ENCODE results near the gene HACD2. TPM values are rescaled to one million over a fixed set of nuclear protein-coding genes. Genes with fewer than 3 reads are reported as not detected.

HACD2 gene
- total RNA-seq, 5 donors from 2014 or later (not counting 1 experiment from before 2014, with no cell fraction given), result 18.2 to 23.2 (median 20.7) TPM

GRCh38 chr3:123583561-123583960 lies 1.3 kb downstream of the HACD2 start:
- Histone ChIP-seq H3K4me1 (ENCODE audit: control insufficient read depth in 1 of 2, extremely low read depth in 1 of 2, insufficient read depth in 2 of 2, low read length in 2 of 2) (peaks cover 10 to 15% of the 10 kb centered on the region in 2 experiments), H3K9me3 (no peaks in the 10 kb centered on the region), H3K36me3 (ENCODE audit: control insufficient read depth in 2 of 2, extremely low read depth in 1 of 2, insufficient read depth in 1 of 2, low read length in 1 of 2) (peaks cover 0 to 19% of the 10 kb centered on the region in 2 donors), H3K27ac (ENCODE audit: low read length) (no peak overlapping the region), H3K27me3 (replicated peaks in 1 of 2; ENCODE audit: control insufficient read depth in 2 of 2, extremely low read depth in 1 of 2, insufficient read depth in 2 of 2, low read length in 1 of 2) (no peaks in the 10 kb centered on the region), H3K4me3 (ENCODE audit: control insufficient read depth in 1 of 2, extremely low read depth in 1 of 2, low read length in 1 of 2) (no peak overlapping the region)
- ChIA-PET CTCF (interaction anchor here (1.0 to 1.8 kb wide), 4 partner anchors 11 to 1177 kb away, joined by 3 to 4 read pairs (median 4); no protein-coding TSS in a partner anchor), POLR2A (interaction anchor here in 1 of 2 donors (0.7 kb wide), 1 partner anchor 8 kb away, joined by 3 read pairs; no protein-coding TSS in a partner anchor)
- no peak for DNase-seq
- ATAC-seq (replicated peaks in 1 of 4), result no peak
- no peaks in the 10 kb centered on the region for H3K9me3 Mint-ChIP-seq
- no peak overlapping the region for H3K4me3 Mint-ChIP-seq
- H3K27me3 Mint-ChIP-seq, result no peaks in the 10 kb centered on the region
- H3K36me3 Mint-ChIP-seq, result peaks cover 28% of the 10 kb centered on the region
- H3K27ac Mint-ChIP-seq, result peak overlapping the region in 1 of 2 donors; percentile 56
- no CpG with 5 or more reads among the region's 3 CpGs for WGBS (ENCODE audit: insufficient coverage)
- H3K4me1 Mint-ChIP-seq, result peaks cover 26 to 31% (median 30%) of the 10 kb centered on the region in 3 donors

GRCh38 chr3:123582315-123582714 lies 2.5 kb downstream of the HACD2 start:
- DNase-seq (no peak), ATAC-seq (replicated peaks in 1 of 4) (no peak)
- ChIA-PET POLR2A (interaction anchor here in 1 of 2 donors (0.5 kb wide), 1 partner anchor 379 kb away, joined by 7 read pairs; no protein-coding TSS in a partner anchor), CTCF (interaction anchor here in 1 of 2 donors (1.1 to 1.8 kb wide), 2 partner anchors 10 to 24 kb away, joined by 4 read pairs; no protein-coding TSS in a partner anchor)
- H3K4me1 ChIP-seq (ENCODE audit: control insufficient read depth in 1 of 2, extremely low read depth in 1 of 2, insufficient read depth in 2 of 2, low read length in 2 of 2), result peaks cover 10 to 15% of the 10 kb centered on the region in 2 experiments
- H3K36me3 ChIP-seq (ENCODE audit: control insufficient read depth in 2 of 2, extremely low read depth in 1 of 2, insufficient read depth in 1 of 2, low read length in 1 of 2), result peaks cover 0 to 25% of the 10 kb centered on the region in 2 donors
- H3K27me3 ChIP-seq (replicated peaks in 1 of 2; ENCODE audit: control insufficient read depth in 2 of 2, extremely low read depth in 1 of 2, insufficient read depth in 2 of 2, low read length in 1 of 2), result no peaks in the 10 kb centered on the region
- H3K27ac ChIP-seq (ENCODE audit: low read length), result no peak overlapping the region
- Mint-ChIP-seq H3K27me3 (no peaks in the 10 kb centered on the region), H3K4me1 (peaks cover 26 to 30% (median 30%) of the 10 kb centered on the region in 3 donors), H3K9me3 (no peaks in the 10 kb centered on the region), H3K4me3 (no peak overlapping the region), H3K27ac (no peak overlapping the region), H3K36me3 (peaks cover 28% of the 10 kb centered on the region)
- no peaks in the 10 kb centered on the region for H3K9me3 ChIP-seq
- no peak overlapping the region for H3K4me3 ChIP-seq (ENCODE audit: control insufficient read depth in 1 of 2, extremely low read depth in 1 of 2, low read length in 1 of 2)
- WGBS (ENCODE audit: insufficient coverage), result 86% methylated on average over 1 of the region's 3 CpGs

- no peak for ATAC-seq (replicated peaks in 1 of 4)
- whole genome bisulfite sequencing (ENCODE audit: insufficient coverage), result no CpG with 5 or more reads among the region's 3 CpGs
- no peak overlapping the region for H3K27ac Mint-ChIP-seq
- Histone ChIP-seq H3K36me3 (ENCODE audit: control insufficient read depth in 2 of 2, extremely low read depth in 1 of 2, insufficient read depth in 1 of 2, low read length in 1 of 2) (peaks cover 0 to 25% of the 10 kb centered on the region in 2 donors), H3K4me3 (ENCODE audit: control insufficient read depth in 1 of 2, extremely low read depth in 1 of 2, low read length in 1 of 2) (no peak overlapping the region), H3K27me3 (replicated peaks in 1 of 2; ENCODE audit: control insufficient read depth in 2 of 2, extremely low read depth in 1 of 2, insufficient read depth in 2 of 2, low read length in 1 of 2) (no peaks in the 10 kb centered on the region), H3K4me1 (ENCODE audit: control insufficient read depth in 1 of 2, extremely low read depth in 1 of 2, insufficient read depth in 2 of 2, low read length in 2 of 2) (peaks cover 0 to 12% of the 10 kb centered on the region in 2 experiments), H3K27ac (ENCODE audit: low read length) (no peak overlapping the region), H3K9me3 (no peaks in the 10 kb centered on the region)
- H3K4me1 Mint-ChIP-seq, result peaks cover 14 to 23% (median 23%) of the 10 kb centered on the region in 3 donors
- no peaks in the 10 kb centered on the region for H3K27me3 Mint-ChIP-seq
- ChIA-PET POLR2A (no interaction called here), CTCF (interaction anchor here in 1 of 2 donors (1.1 kb wide), 1 partner anchor 17 kb away, joined by 3 read pairs; no protein-coding TSS in a partner anchor)
- no peaks in the 10 kb centered on the region for H3K9me3 Mint-ChIP-seq
- peaks cover 32% of the 10 kb centered on the region for H3K36me3 Mint-ChIP-seq
- no peak for DNase-seq
- no peak overlapping the region for H3K4me3 Mint-ChIP-seq
Measured at GRCh38 chr3:123576122-123576521, 8.7 kb downstream of the HACD2 start.

- DNase-seq, result no peak
- Mint-ChIP-seq H3K27ac (no peak overlapping the region), H3K36me3 (peaks cover 22% of the 10 kb centered on the region), H3K4me3 (no peak overlapping the region), H3K27me3 (no peaks in the 10 kb centered on the region), H3K9me3 (no peaks in the 10 kb centered on the region), H3K4me1 (peaks cover 16 to 25% (median 18%) of the 10 kb centered on the region in 3 donors)
- no CpG with 5 or more reads among the region's 2 CpGs for WGBS (ENCODE audit: insufficient coverage)
- H3K4me1 ChIP-seq (ENCODE audit: control insufficient read depth in 1 of 2, extremely low read depth in 1 of 2, insufficient read depth in 2 of 2, low read length in 2 of 2), result peaks cover 0 to 11% of the 10 kb centered on the region in 2 experiments
- no peak overlapping the region for H3K4me3 ChIP-seq (ENCODE audit: control insufficient read depth in 1 of 2, extremely low read depth in 1 of 2, low read length in 1 of 2)
- no peak overlapping the region for H3K27ac ChIP-seq (ENCODE audit: low read length)
- no peaks in the 10 kb centered on the region for H3K9me3 ChIP-seq
- peaks cover 0 to 8% of the 10 kb centered on the region in 2 donors for H3K36me3 ChIP-seq (ENCODE audit: control insufficient read depth in 2 of 2, extremely low read depth in 1 of 2, insufficient read depth in 1 of 2, low read length in 1 of 2)
- CTCF ChIA-PET, result interaction anchor here (0.7 to 1.4 kb wide), 2 partner anchors 11 to 1823 kb away, joined by 3 to 4 read pairs; no protein-coding TSS in a partner anchor
- no peaks in the 10 kb centered on the region for H3K27me3 ChIP-seq (replicated peaks in 1 of 2; ENCODE audit: control insufficient read depth in 2 of 2, extremely low read depth in 1 of 2, insufficient read depth in 2 of 2, low read length in 1 of 2)
- POLR2A ChIA-PET, result no interaction called here
- ATAC-seq (replicated peaks in 1 of 4), result no peak
Measured at GRCh38 chr3:123571973-123572365, 12.9 kb downstream of the HACD2 start.

GRCh38 chr3:123571264-123571972 lies 13.4 kb downstream of the HACD2 start:
- 40% methylated on average over 1 of the region's 4 CpGs for WGBS (ENCODE audit: insufficient coverage)
- ATAC-seq (replicated peaks in 1 of 4) (no peak), DNase-seq (no peak)
- Mint-ChIP-seq H3K4me3 (no peak overlapping the region), H3K9me3 (no peaks in the 10 kb centered on the region), H3K4me1 (peaks cover 11 to 20% (median 12%) of the 10 kb centered on the region in 3 donors), H3K27me3 (no peaks in the 10 kb centered on the region), H3K36me3 (peaks cover 16% of the 10 kb centered on the region), H3K27ac (no peak overlapping the region)
- CTCF ChIA-PET, result interaction anchor here (0.7 to 1.4 kb wide), 2 partner anchors 12 to 1823 kb away, joined by 3 to 4 read pairs; no protein-coding TSS in a partner anchor
- Histone ChIP-seq H3K4me1 (ENCODE audit: control insufficient read depth in 1 of 2, extremely low read depth in 1 of 2, insufficient read depth in 2 of 2, low read length in 2 of 2) (peaks cover 0 to 7% of the 10 kb centered on the region in 2 experiments), H3K9me3 (no peaks in the 10 kb centered on the region), H3K27ac (ENCODE audit: low read length) (no peak overlapping the region), H3K36me3 (ENCODE audit: control insufficient read depth in 2 of 2, extremely low read depth in 1 of 2, insufficient read depth in 1 of 2, low read length in 1 of 2) (peaks cover 0 to 7% of the 10 kb centered on the region in 2 donors), H3K4me3 (ENCODE audit: control insufficient read depth in 1 of 2, extremely low read depth in 1 of 2, low read length in 1 of 2) (no peak overlapping the region), H3K27me3 (replicated peaks in 1 of 2; ENCODE audit: control insufficient read depth in 2 of 2, extremely low read depth in 1 of 2, insufficient read depth in 2 of 2, low read length in 1 of 2) (no peaks in the 10 kb centered on the region)
- POLR2A ChIA-PET, result interaction anchor here in 1 of 2 donors (0.7 kb wide), 1 partner anchor 322 kb away, joined by 3 read pairs; no protein-coding TSS in a partner anchor

- peaks cover 20% of the 10 kb centered on the region for H3K36me3 Mint-ChIP-seq
- CTCF ChIA-PET, result no interaction called here
- no peak overlapping the region for H3K4me3 Mint-ChIP-seq
- no peaks in the 10 kb centered on the region for H3K9me3 ChIP-seq
- no peak overlapping the region for H3K27ac Mint-ChIP-seq
- no peaks in the 10 kb centered on the region for H3K4me1 ChIP-seq (ENCODE audit: control insufficient read depth in 1 of 2, extremely low read depth in 1 of 2, insufficient read depth in 2 of 2, low read length in 2 of 2)
- no peak overlapping the region for H3K4me3 ChIP-seq (ENCODE audit: control insufficient read depth in 1 of 2, extremely low read depth in 1 of 2, low read length in 1 of 2)
- no peaks in the 10 kb centered on the region for H3K27me3 Mint-ChIP-seq
- peaks cover 3 to 8% of the 10 kb centered on the region in 2 donors for H3K36me3 ChIP-seq (ENCODE audit: control insufficient read depth in 2 of 2, extremely low read depth in 1 of 2, insufficient read depth in 1 of 2, low read length in 1 of 2)
- H3K27me3 ChIP-seq (replicated peaks in 1 of 2; ENCODE audit: control insufficient read depth in 2 of 2, extremely low read depth in 1 of 2, insufficient read depth in 2 of 2, low read length in 1 of 2), result no peaks in the 10 kb centered on the region
- H3K4me1 Mint-ChIP-seq, result peaks cover 5 to 15% (median 9%) of the 10 kb centered on the region in 3 donors
- POLR2A ChIA-PET, result no interaction called here
- ATAC-seq (replicated peaks in 1 of 4) (no peak), DNase-seq (no peak)
- H3K9me3 Mint-ChIP-seq, result no peaks in the 10 kb centered on the region
- no peak overlapping the region for H3K27ac ChIP-seq (ENCODE audit: low read length)
Measured at GRCh38 chr3:123568875-123569274, 16.0 kb downstream of the HACD2 start.
